Keratinocyte (primary cell): ENCODE results near the gene C17orf114.

Source experiments
- DNase-seq: peaks from one replicate; pipeline ENCODE4 v3.0.0-alpha.2; 2011; ENCODE audit warnings: low read depth, missing footprints, low spot score
- FAIRE-seq: peaks from 2 replicates; lab custom pipeline; 2011; peaks lifted over from hg19 to GRCh38; lab: Jason Lieb, UNC
- H2AFZ ChIP-seq: 2 replicates; pipeline ENCODE4 v1.6.0; 2012; ENCODE audit warnings: low read length, control low read depth, inconsistent platforms; ENCODE audit not compliant: control insufficient read depth
- H3K27ac ChIP-seq: 2 replicates; pipeline ENCODE4 v1.5.1; 2011; ENCODE audit warnings: low read length; ENCODE audit not compliant: control insufficient read depth, insufficient read depth
- H3K27me3 ChIP-seq: 3 replicates; pipeline ENCODE4 v1.6.0; 2011; ENCODE audit warnings: low read length; ENCODE audit not compliant: control insufficient read depth, insufficient read depth; ENCODE audit errors: extremely low read depth
- H3K36me3 ChIP-seq, 2 experiments: 2 replicates in 1 of 2; 3 replicates in 1 of 2; pipeline ENCODE4 v1.5.1; 2011; ENCODE audit warnings: low read length in 2 of 2, mild to moderate bottlenecking in 1 of 2; ENCODE audit not compliant: control insufficient read depth in 2 of 2, insufficient read depth in 2 of 2; ENCODE audit errors: extremely low read depth in 1 of 2
- H3K4me1 ChIP-seq: 3 replicates; pipeline ENCODE4 v1.5.1; 2011; ENCODE audit warnings: low read length; ENCODE audit not compliant: control insufficient read depth, insufficient read depth; ENCODE audit errors: extremely low read depth
- H3K4me2 ChIP-seq: 3 replicates; pipeline ENCODE4 v1.6.0; 2011; ENCODE audit warnings: low read depth, low read length; ENCODE audit not compliant: control insufficient read depth, insufficient read depth; ENCODE audit errors: extremely low read depth
- H3K4me3 ChIP-seq, 3 experiments: fragments of 200-600 bp in 1 of 3; sonication (generic) in 1 of 3; 2 replicates in 2 of 3; 3 replicates in 1 of 3; pipeline ENCODE4 v1.5.1; 2011 to 2016; ENCODE audit warnings: low read length in 3 of 3, mild to moderate bottlenecking in 3 of 3, control low read depth in 2 of 3, inconsistent platforms in 1 of 3, low read depth in 1 of 3, mixed read lengths in 1 of 3, mixed run types in 1 of 3, moderate library complexity in 1 of 3; ENCODE audit not compliant: control insufficient read depth in 2 of 3, insufficient read depth in 2 of 3; ENCODE audit errors: extremely low read depth in 1 of 3
- H3K79me2 ChIP-seq: 2 replicates; pipeline ENCODE4 v1.6.0; 2012; ENCODE audit warnings: low read length; ENCODE audit not compliant: control insufficient read depth, insufficient read depth
- H3K9ac ChIP-seq: 3 replicates; pipeline ENCODE4 v1.6.0; 2011; ENCODE audit warnings: low read length; ENCODE audit not compliant: control insufficient read depth, insufficient read depth; ENCODE audit errors: extremely low read depth
- H3K9me1 ChIP-seq: 3 replicates; pipeline ENCODE4 v1.6.0; 2011; ENCODE audit warnings: low read length; ENCODE audit not compliant: control insufficient read depth, insufficient read depth; ENCODE audit errors: extremely low read depth
- H3K9me3 ChIP-seq: 2 replicates; pipeline ENCODE4 v1.5.1; 2012; ENCODE audit warnings: low read depth, low read length; ENCODE audit not compliant: control insufficient read depth
- H4K20me1 ChIP-seq: 3 replicates; pipeline ENCODE4 v1.6.0; 2011; ENCODE audit warnings: low read length; ENCODE audit not compliant: control insufficient read depth, insufficient read depth; ENCODE audit errors: extremely low read depth
- EZH2 ChIP-seq: IDR thresholded peaks from one replicate; pipeline ENCODE4 v1.6.1; 2012; ENCODE audit warnings: inconsistent platforms, mild to moderate bottlenecking, low read length, moderate library complexity
- dilution Hi-C: fragments of 300-500 bp; cut with MboI; formaldehyde crosslinking; loops from one replicate; pipeline ENCODE4 v1.7.0; 2020; ENCODE audit warnings: low sequenced_read_pairs; ENCODE audit not compliant: extremely low pct_ligation_motif_present
- TF ChIP-seq, protein P1 (sequence below), 3 experiments: IDR thresholded peaks in 1 of 3; conservative IDR thresholded peaks in 1 of 3; optimal IDR thresholded peaks in 1 of 3; 2 replicates in 2 of 3; 3 replicates in 1 of 3; pipeline versions ENCODE3 to v1.5.1; 2011; ENCODE audit warnings: low read length in 3 of 3, mild to moderate bottlenecking in 3 of 3, moderate library complexity in 2 of 3, control low read depth in 1 of 3, inconsistent platforms in 1 of 3; ENCODE audit not compliant: insufficient read depth in 2 of 3; ENCODE audit errors: extremely low read depth in 1 of 3

C17orf114 gene

GRCh38 chr17:4843321-4844000 is 41.3 kb upstream of the C17orf114 start:
- dilution Hi-C loops: no loop called here
- no peak for DNase-seq
- H3K36me3 ChIP-seq: peaks cover 16 to 22% of the 10 kb centered on the region in 2 experiments
- no peaks in the 10 kb centered on the region for H4K20me1 ChIP-seq
- TF ChIP-seq EZH2: no peak
- TF ChIP-seq, protein P1, sequence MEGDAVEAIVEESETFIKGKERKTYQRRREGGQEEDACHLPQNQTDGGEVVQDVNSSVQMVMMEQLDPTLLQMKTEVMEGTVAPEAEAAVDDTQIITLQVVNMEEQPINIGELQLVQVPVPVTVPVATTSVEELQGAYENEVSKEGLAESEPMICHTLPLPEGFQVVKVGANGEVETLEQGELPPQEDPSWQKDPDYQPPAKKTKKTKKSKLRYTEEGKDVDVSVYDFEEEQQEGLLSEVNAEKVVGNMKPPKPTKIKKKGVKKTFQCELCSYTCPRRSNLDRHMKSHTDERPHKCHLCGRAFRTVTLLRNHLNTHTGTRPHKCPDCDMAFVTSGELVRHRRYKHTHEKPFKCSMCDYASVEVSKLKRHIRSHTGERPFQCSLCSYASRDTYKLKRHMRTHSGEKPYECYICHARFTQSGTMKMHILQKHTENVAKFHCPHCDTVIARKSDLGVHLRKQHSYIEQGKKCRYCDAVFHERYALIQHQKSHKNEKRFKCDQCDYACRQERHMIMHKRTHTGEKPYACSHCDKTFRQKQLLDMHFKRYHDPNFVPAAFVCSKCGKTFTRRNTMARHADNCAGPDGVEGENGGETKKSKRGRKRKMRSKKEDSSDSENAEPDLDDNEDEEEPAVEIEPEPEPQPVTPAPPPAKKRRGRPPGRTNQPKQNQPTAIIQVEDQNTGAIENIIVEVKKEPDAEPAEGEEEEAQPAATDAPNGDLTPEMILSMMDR (optimal IDR thresholded peaks at IDR 0.05 in 1 of 3, IDR thresholded peaks at IDR 0.05 in 1 of 3, conservative IDR thresholded peaks at IDR 0.05 in 1 of 3; ENCODE audit: extremely low read depth in 1 of 3, insufficient read depth in 2 of 3, low read length in 3 of 3): no peak
- no peak overlapping the region for H3K27ac ChIP-seq
- H3K4me3 ChIP-seq: no peak overlapping the region
- H3K27me3 ChIP-seq: no peaks in the 10 kb centered on the region
- H3K9me1 ChIP-seq: peaks cover 6% of the 10 kb centered on the region
- no peak for FAIRE-seq
- peaks cover 90% of the 10 kb centered on the region for H3K79me2 ChIP-seq
- peaks cover 34% of the 10 kb centered on the region for H3K4me1 ChIP-seq
- no peak overlapping the region for H2AFZ ChIP-seq
- no peaks in the 10 kb centered on the region for H3K9me3 ChIP-seq
- no peak overlapping the region for H3K9ac ChIP-seq
- no peak overlapping the region for H3K4me2 ChIP-seq

- Histone ChIP-seq H4K20me1 (no peaks in the 10 kb centered on the region), H3K9me1 (peaks cover 11% of the 10 kb centered on the region), H3K79me2 (peaks cover 92% of the 10 kb centered on the region), H3K4me1 (peaks cover 29% of the 10 kb centered on the region), H2AFZ (no peak overlapping the region), H3K4me2 (no peak overlapping the region), H3K36me3 (peaks cover 17 to 31% of the 10 kb centered on the region in 2 experiments), H3K27ac (no peak overlapping the region), H3K9ac (no peak overlapping the region), H3K9me3 (no peaks in the 10 kb centered on the region), H3K4me3 (no peak overlapping the region), H3K27me3 (no peaks in the 10 kb centered on the region)
- DNase-seq: no peak
- dilution Hi-C loops: no loop called here
- no peak for FAIRE-seq
- no peak for TF ChIP-seq EZH2
- TF ChIP-seq, protein P1 (optimal IDR thresholded peaks at IDR 0.05 in 1 of 3, IDR thresholded peaks at IDR 0.05 in 1 of 3, conservative IDR thresholded peaks at IDR 0.05 in 1 of 3; ENCODE audit: extremely low read depth in 1 of 3, insufficient read depth in 2 of 3, low read length in 3 of 3): no peak
Observed at GRCh38 chr17:4842376-4842775, 40.2 kb upstream of the C17orf114 start.
